WTC11 (cell line): ENCODE measurements around the gene GPR183. TPM values are rescaled to one million over a fixed set of nuclear protein-coding genes. Genes with fewer than 3 reads are reported as not detected.

ENCODE experiments used
- ATAC-seq: fragments of 200-7000 bp; cut with Tn5 transposase; 2 replicates; pipeline ENCODE4 v1.10.0; 2021; ENCODE audit warnings: mild to moderate bottlenecking, moderate library complexity
- CTCF ChIA-PET: fragments of 300-600 bp; sonication (Branson Sonifier 250); formaldehyde crosslinking; loops from one replicate; lab custom pipeline; 2021; ENCODE audit warnings: antibody characterized with exemption; lab: Charles Lee
- POLR2A ChIA-PET: fragments of 350-600 bp; sonication (Branson Sonifier 250); formaldehyde crosslinking; loops from one replicate; lab custom pipeline; 2021; ENCODE audit warnings: antibody characterized with exemption; lab: Charles Lee
- DNase-seq: peaks from one replicate; pipeline ENCODE4 v3.0.0; 2021; ENCODE audit warnings: low spot score
- H3K27ac Mint-ChIP-seq: 2 replicates; pipeline ENCODE4 v1.8.0; 2021; ENCODE audit warnings: mixed read lengths
- H3K27me3 Mint-ChIP-seq: 2 replicates; pipeline ENCODE4 v1.8.0; 2021; ENCODE audit warnings: low read depth, mild to moderate bottlenecking, moderate library complexity, mixed read lengths
- H3K36me3 Mint-ChIP-seq: 2 replicates; pipeline ENCODE4 v1.8.0; 2021; ENCODE audit warnings: mixed read lengths
- H3K4me1 Mint-ChIP-seq: 2 replicates; pipeline ENCODE4 v1.8.0; 2022; ENCODE audit warnings: mixed read lengths
- H3K4me3 Mint-ChIP-seq: 2 replicates; pipeline ENCODE4 v1.8.0; 2021; ENCODE audit warnings: mild to moderate bottlenecking, moderate library complexity, mixed read lengths
- H3K9me3 Mint-ChIP-seq: 2 replicates; pipeline ENCODE4 v1.8.0; 2021; ENCODE audit warnings: mixed read lengths
- CBFB ChIP-seq: sonication (generic); formaldehyde crosslinking; IDR thresholded peaks from 2 replicates; pipeline ENCODE4 v1.8.1; 2022; ENCODE audit warnings: mild to moderate bottlenecking, low read depth, missing genetic modification reagents
- ESRRA ChIP-seq: sonication (generic); formaldehyde crosslinking; IDR thresholded peaks from 2 replicates; pipeline ENCODE4 v1.8.1; 2022; ENCODE audit warnings: mild to moderate bottlenecking, missing genetic modification reagents, borderline replicate concordance
- JAZF1 ChIP-seq: fragments of 250-450 bp; sonication (Bioruptor Pico); IDR thresholded peaks from 2 replicates; pipeline ENCODE4 v1.9.0; 2021; ENCODE audit warnings: moderate library complexity, mild to moderate bottlenecking, inconsistent platforms
- NR1H2 ChIP-seq: sonication (generic); formaldehyde crosslinking; IDR thresholded peaks from 2 replicates; pipeline ENCODE4 v1.9.0; 2021; ENCODE audit warnings: mild to moderate bottlenecking, moderate library complexity, missing genetic modification reagents
- RORB ChIP-seq: fragments of 250-450 bp; sonication (Bioruptor Pico); IDR thresholded peaks from 2 replicates; pipeline ENCODE4 v1.9.0; 2021; ENCODE audit warnings: mild to moderate bottlenecking
- SMAD4 ChIP-seq: sonication (generic); formaldehyde crosslinking; IDR thresholded peaks from 2 replicates; pipeline ENCODE4 v1.8.0; 2022; ENCODE audit warnings: mild to moderate bottlenecking, missing genetic modification reagents
- ZBTB43 ChIP-seq: sonication (generic); formaldehyde crosslinking; IDR thresholded peaks from 2 replicates; pipeline ENCODE4 v1.8.1; 2023; ENCODE audit warnings: mild to moderate bottlenecking, missing genetic modification reagents
- microRNA-seq: library from miRNA; unstranded; fragments of <30 nt; microRNA quantifications from one replicate; pipeline ENCODE4 v1.2.0, GENCODE V29; 2022; ENCODE audit warnings: borderline number of aligned reads
- total RNA-seq: library from RNA; stranded (reverse); gene quantifications from 3 replicates; pipeline ENCODE4 v1.2.3, GENCODE V29; 2021
- TF ChIP-seq, protein P1 (sequence below): sonication (generic); formaldehyde crosslinking; IDR thresholded peaks from 2 replicates; pipeline ENCODE4 v1.8.0; 2023; ENCODE audit warnings: mild to moderate bottlenecking, missing genetic modification reagents

GPR183 gene
- total RNA-seq, 1 experiment from 2014 or later = 0.13 TPM

DNA sequence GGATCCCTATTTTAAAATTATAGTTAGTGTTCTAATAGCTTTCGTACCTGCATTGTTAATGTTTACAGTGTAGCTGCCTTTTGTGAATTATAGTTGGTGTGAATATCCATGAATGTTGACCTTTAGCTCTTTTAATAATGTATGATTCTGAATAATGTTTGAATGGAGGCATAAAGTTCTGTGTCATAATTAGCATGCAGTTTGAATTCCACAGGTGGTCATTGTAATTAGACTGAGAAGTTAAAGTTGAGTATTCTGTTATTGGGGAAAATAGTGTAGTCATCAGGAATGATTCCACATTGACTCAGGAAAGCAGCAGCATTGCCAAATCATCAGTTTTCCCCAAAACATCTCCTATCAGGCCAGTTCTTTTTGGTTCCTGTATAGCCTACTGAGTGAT, 61.1 kb downstream of the GPR183 start:
- Mint-ChIP-seq H3K36me3 (peaks cover 50% of the 10 kb centered on the region), H3K4me3 (no peak overlapping the region), H3K27me3 (no peaks in the 10 kb centered on the region; the same call in 1 of the 2 replicates)

More for the DNA sequence above, 61.1 kb downstream of the GPR183 start:
- TF ChIP-seq SMAD4 (CRISPR knock-in tag) (no peak), ESRRA (CRISPR knock-in tag) (no peak), JAZF1 (no peak), ZBTB43 (CRISPR knock-in tag) (no peak), CBFB (CRISPR knock-in tag) (no peak), NR1H2 (CRISPR knock-in tag) (no peak), RORB (CRISPR knock-in tag) (no peak)
- TF ChIP-seq, protein P1, sequence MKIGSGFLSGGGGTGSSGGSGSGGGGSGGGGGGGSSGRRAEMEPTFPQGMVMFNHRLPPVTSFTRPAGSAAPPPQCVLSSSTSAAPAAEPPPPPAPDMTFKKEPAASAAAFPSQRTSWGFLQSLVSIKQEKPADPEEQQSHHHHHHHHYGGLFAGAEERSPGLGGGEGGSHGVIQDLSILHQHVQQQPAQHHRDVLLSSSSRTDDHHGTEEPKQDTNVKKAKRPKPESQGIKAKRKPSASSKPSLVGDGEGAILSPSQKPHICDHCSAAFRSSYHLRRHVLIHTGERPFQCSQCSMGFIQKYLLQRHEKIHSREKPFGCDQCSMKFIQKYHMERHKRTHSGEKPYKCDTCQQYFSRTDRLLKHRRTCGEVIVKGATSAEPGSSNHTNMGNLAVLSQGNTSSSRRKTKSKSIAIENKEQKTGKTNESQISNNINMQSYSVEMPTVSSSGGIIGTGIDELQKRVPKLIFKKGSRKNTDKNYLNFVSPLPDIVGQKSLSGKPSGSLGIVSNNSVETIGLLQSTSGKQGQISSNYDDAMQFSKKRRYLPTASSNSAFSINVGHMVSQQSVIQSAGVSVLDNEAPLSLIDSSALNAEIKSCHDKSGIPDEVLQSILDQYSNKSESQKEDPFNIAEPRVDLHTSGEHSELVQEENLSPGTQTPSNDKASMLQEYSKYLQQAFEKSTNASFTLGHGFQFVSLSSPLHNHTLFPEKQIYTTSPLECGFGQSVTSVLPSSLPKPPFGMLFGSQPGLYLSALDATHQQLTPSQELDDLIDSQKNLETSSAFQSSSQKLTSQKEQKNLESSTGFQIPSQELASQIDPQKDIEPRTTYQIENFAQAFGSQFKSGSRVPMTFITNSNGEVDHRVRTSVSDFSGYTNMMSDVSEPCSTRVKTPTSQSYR (CRISPR knock-in tag) = no peak
- no peak for DNase-seq
- POLR2A ChIA-PET = no interaction called here
- Mint-ChIP-seq H3K27ac (no peak overlapping the region), H3K4me1 (peaks cover 4% of the 10 kb centered on the region), H3K9me3 (peaks cover 15% of the 10 kb centered on the region)
- CTCF ChIA-PET = interaction anchor here (1.2 kb wide), 1 partner anchor 24 kb away, joined by 3 read pairs; no protein-coding TSS in a partner anchor
- no peak for ATAC-seq

Small RNA genes within 50 kb of the gene (microRNA-seq; reads per million reads assigned to microRNA genes)
- not detected for gene MIR623

Other genes with a start within 250 kb of the GPR183 start
- 64.7 to 72.4 TPM (median 71.3 TPM) in 3 replicates for gene UBAC2, start 106.5 kb downstream of the GPR183 start, total RNA-seq
- gene GPR18, start 49.0 kb downstream of the GPR183 start, total RNA-seq = 0.09 TPM in 1 of 3 replicates, not detected in the others
- gene TM9SF2, start 194.1 kb upstream of the GPR183 start, total RNA-seq = 81.9 to 84.0 TPM (median 81.9 TPM) in 3 replicates